Heart right ventricle (tissue), 16 donors: Measurements from ENCODE around the gene SHC2. TPM values are rescaled to one million over a fixed set of nuclear protein-coding genes. Genes with fewer than 3 reads are reported as not detected.

Experiments
- ATAC-seq, 8 donors: fragments of 200-7000 bp; cut with Tn5 transposase; one replicate each; pipeline ENCODE4 v1.9.1; 2020; ENCODE audit warnings: mild to moderate bottlenecking in 8 of 8, moderate library complexity in 8 of 8, moderate number of reproducible peaks in 1 of 8
- DNase-seq, 2 donors: peaks; one replicate each; pipeline ENCODE4 v3.0.0-alpha.2; 2020
- H3K27ac ChIP-seq, 10 donors: fragments of 200-600 bp; sonication (generic) in 2 of 10; one replicate each; pipeline versions ENCODE4 v1.5.0 to v1.8.0; 2020 to 2022; ENCODE audit warnings: mild to moderate bottlenecking in 3 of 10
- H3K27me3 ChIP-seq, 7 donors: fragments of 200-600 bp; one replicate each; pipeline ENCODE4 v1.8.0; 2021 to 2022; ENCODE audit warnings: mild to moderate bottlenecking in 2 of 7
- H3K36me3 ChIP-seq, 9 donors: fragments of 200-600 bp; sonication (generic) in 1 of 9; one replicate each; pipeline versions ENCODE4 v1.5.0 to v1.8.0; 2020 to 2022; ENCODE audit warnings: mild to moderate bottlenecking in 2 of 9
- H3K4me1 ChIP-seq, 9 donors: fragments of 200-600 bp; sonication (generic) in 1 of 9; one replicate each; pipeline versions ENCODE4 v1.5.0 to v1.8.0; 2020 to 2022; ENCODE audit warnings: mild to moderate bottlenecking in 4 of 9
- H3K4me3 ChIP-seq, 10 donors: fragments of 200-600 bp; sonication (generic) in 2 of 10; one replicate each; pipeline versions ENCODE4 v1.5.0 to v1.8.0; 2020 to 2022; ENCODE audit warnings: mild to moderate bottlenecking in 7 of 10, moderate library complexity in 2 of 10
- H3K9me3 ChIP-seq, 11 donors: fragments of 200-600 bp in 10 of 11; sonication (generic) in 2 of 11; one replicate each; pipeline versions ENCODE4 v1.5.0 to v1.8.0; 2013 to 2022; ENCODE audit warnings: mild to moderate bottlenecking in 2 of 11, control low read depth in 1 of 11, moderate library complexity in 1 of 11
- WGBS, 2 donors: extraction: QIAGEN DNeasy Blood & Tissue Kit; methylation state at CpG; one replicate each; pipeline ENCODE4 v1.1.7; 2013; ENCODE audit warnings: inconsistent platforms in 1 of 2; 5-methylcytosine and 5-hydroxymethylcytosine counted together
- intact Hi-C, 10 donors: fragments of 100-400 bp; cut with DNase I; formaldehyde crosslinking; loops; one replicate each; pipeline versions ENCODE4 v1.11.1 to v1.14.2; 2022
- polyA plus RNA-seq, 2 donors: library from polyadenylated mRNA; stranded (reverse); fragments of 200-250 nt; gene quantifications; one replicate each; pipeline ENCODE4 v1.2.3, GENCODE V29; 2013
- total RNA-seq, 10 donors: library from RNA; stranded (reverse); fragmentation: NEBNext Ultra II Directional in 3 of 10; extraction: Animal tissue kit (Norgen Biotek cat#: 25700) in 3 of 10; gene quantifications; one replicate each; pipeline versions ENCODE4 v1.2.1 to v1.2.4, GENCODE V29; 2021 to 2023
- TF ChIP-seq, protein P1 (sequence below), 9 donors: fragments of 200-600 bp; sonication (generic) in 2 of 9; IDR thresholded peaks; one replicate each; pipeline versions ENCODE4 v1.5.0 to v1.8.0; 2021 to 2022; ENCODE audit warnings: antibody characterized with exemption in 9 of 9, mild to moderate bottlenecking in 5 of 9, moderate library complexity in 1 of 9
- donor health status: Arrhythmogenic right ventricular cardiomyopathy.
- donor health status: ischemic (EF 13 %, LVEDD 7.1; RV severe dilation, severe dysfunction).
- donor health status: healthy with polysubstance abuse.
- donor health status: DM: no; HTN: yes; CAD: no.
- donor health status: DM: no; HTN: no; CAD: no.
- donor health status: ischemic (EF 25% LVEDD 6.9; RV normal size, moderate dysfunction).
- donor health status: ischemic (EF 25% LVEDD 5.7; RV mildly dilated, moderate dysfunction).
- donor health status: healthy.
- donor health status: DM: yes; HTN: yes; CAD: no.
- donor health status: Ischemic cardiomyopathy.
- donor health status: ischemic (EF 35%, LVEDD 5.7; RV mildly dilated, moderate dysfunction).
- donor health status: nonischemic (EF 11% LVEDD 7.7; RV severe dilation, severe dysfunction).
- donor health status: DM: yes; HTN: yes; CAD: no.
- donor health status: PGD.
- donor health status: ischemic (EF 29% LVEDD 5.4; RV normal size, mild dysfunction).
- donor health status: nonischemic (EF 23%, LVEDD 6.1; RV moderate dilation, normal function).

The SHC2 gene
- total and polyA plus RNA-seq, 12 donors = 7.7 to 33.5 (median 12.4) TPM

DNA sequence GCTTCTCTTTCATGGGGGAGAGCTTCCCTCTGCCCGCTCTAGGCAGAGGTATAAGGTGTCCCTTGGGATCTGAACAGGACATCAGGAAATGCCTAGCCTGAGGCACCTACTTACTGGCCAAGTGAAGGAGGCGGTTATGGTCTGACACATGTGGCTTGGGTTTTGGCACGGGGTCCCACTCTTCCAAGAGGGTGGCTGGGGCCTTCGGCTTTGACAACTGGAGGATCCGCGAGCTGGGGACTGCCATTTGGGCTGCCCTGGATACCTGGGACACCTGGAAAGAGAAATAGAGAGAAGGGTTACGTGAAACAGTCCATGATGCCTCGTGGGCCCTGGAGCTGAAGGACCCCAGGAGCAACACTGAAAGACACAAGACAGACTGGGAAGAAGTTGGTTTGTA lies 93.9 kb downstream of the SHC2 start:
- ATAC-seq = no peak
- no peak for DNase-seq
- H3K36me3 ChIP-seq = no peaks in the 10 kb centered on the region
- no peaks in the 10 kb centered on the region for H3K9me3 ChIP-seq
- no peak overlapping the region for H3K4me3 ChIP-seq
- intact Hi-C loops = no loop called here
- TF ChIP-seq, protein P1, sequence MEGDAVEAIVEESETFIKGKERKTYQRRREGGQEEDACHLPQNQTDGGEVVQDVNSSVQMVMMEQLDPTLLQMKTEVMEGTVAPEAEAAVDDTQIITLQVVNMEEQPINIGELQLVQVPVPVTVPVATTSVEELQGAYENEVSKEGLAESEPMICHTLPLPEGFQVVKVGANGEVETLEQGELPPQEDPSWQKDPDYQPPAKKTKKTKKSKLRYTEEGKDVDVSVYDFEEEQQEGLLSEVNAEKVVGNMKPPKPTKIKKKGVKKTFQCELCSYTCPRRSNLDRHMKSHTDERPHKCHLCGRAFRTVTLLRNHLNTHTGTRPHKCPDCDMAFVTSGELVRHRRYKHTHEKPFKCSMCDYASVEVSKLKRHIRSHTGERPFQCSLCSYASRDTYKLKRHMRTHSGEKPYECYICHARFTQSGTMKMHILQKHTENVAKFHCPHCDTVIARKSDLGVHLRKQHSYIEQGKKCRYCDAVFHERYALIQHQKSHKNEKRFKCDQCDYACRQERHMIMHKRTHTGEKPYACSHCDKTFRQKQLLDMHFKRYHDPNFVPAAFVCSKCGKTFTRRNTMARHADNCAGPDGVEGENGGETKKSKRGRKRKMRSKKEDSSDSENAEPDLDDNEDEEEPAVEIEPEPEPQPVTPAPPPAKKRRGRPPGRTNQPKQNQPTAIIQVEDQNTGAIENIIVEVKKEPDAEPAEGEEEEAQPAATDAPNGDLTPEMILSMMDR (IDR thresholded peaks at IDR 0.05) = no peak
- no peak overlapping the region for H3K27ac ChIP-seq
- H3K4me1 ChIP-seq = peaks cover 0 to 7% (median 5%) of the 10 kb centered on the region in 9 donors
- 92 to 93% methylated on average over 8 of the region's 8 CpGs for WGBS, 2 donors
- peaks cover 0 to 50% (median 5%) of the 10 kb centered on the region in 7 donors for H3K27me3 ChIP-seq

Other genes starting within 250 kb of the SHC2 start
- gene PLPP2, start 169.6 kb downstream of the SHC2 start, total RNA-seq = 1 to 10 TPM in 2 of 10 donors, under 1 TPM in 8; 0.14 to 2.8 (median 0.62) TPM
- gene PLPP2, start 169.6 kb downstream of the SHC2 start, polyA plus RNA-seq = under 1 TPM; 0.80 to 0.91 TPM
- gene MIER2, start 116.2 kb downstream of the SHC2 start, total RNA-seq = 10 to 100 TPM; 11.1 to 34.6 (median 16.3) TPM
- gene MIER2, start 116.2 kb downstream of the SHC2 start, polyA plus RNA-seq = 10 to 100 TPM; 25.1 to 30.4 TPM
- gene C2CD4C, start 51.9 kb downstream of the SHC2 start, total RNA-seq = 1 to 10 TPM in 3 of 10 donors, under 1 TPM in 7; 0.26 to 2.2 (median 0.62) TPM
- gene C2CD4C, start 51.9 kb downstream of the SHC2 start, polyA plus RNA-seq = 1 to 10 TPM; 2.1 to 2.2 TPM
- under 1 TPM in 9 of 10 donors, not detected in 1; 0.14 to 0.71 (median 0.17) TPM for gene MADCAM1, start 35.5 kb upstream of the SHC2 start, total RNA-seq
- under 1 TPM; 0.09 to 0.80 TPM for gene MADCAM1, start 35.5 kb upstream of the SHC2 start, polyA plus RNA-seq
- gene TPGS1, start 46.5 kb upstream of the SHC2 start, total RNA-seq = 10 to 100 TPM in 6 of 10 donors, 1 to 10 TPM in 4; 7.1 to 13.5 (median 10.2) TPM
- gene TPGS1, start 46.5 kb upstream of the SHC2 start, polyA plus RNA-seq = 10 to 100 TPM; 22.1 to 22.2 TPM
- 100 to 1,000 TPM in 2 of 10 donors, 10 to 100 TPM in 8; 70.2 to 116 (median 76.7) TPM for gene CDC34, start 70.7 kb upstream of the SHC2 start, total RNA-seq
- gene CDC34, start 70.7 kb upstream of the SHC2 start, polyA plus RNA-seq = 100 to 1,000 TPM; 120 to 162 TPM
- 1 to 10 TPM in 1 of 10 donors, under 1 TPM in 3, not detected in 6; 0.25 to 2.7 (median 0.37) TPM for gene GZMM, start 83.0 kb upstream of the SHC2 start, total RNA-seq
- under 1 TPM in 1 of 2 donors, not detected in 1; 0.46 TPM for gene GZMM, start 83.0 kb upstream of the SHC2 start, polyA plus RNA-seq
- 1,000 to 10,000 TPM; 1,225 to 2,457 (median 1,705) TPM for gene BSG, start 111.6 kb upstream of the SHC2 start, total RNA-seq
- 1,000 to 10,000 TPM in 1 of 2 donors, 100 to 1,000 TPM in 1; 829 to 5,252 TPM for gene BSG, start 111.6 kb upstream of the SHC2 start, polyA plus RNA-seq
- gene HCN2, start 128.8 kb upstream of the SHC2 start, total RNA-seq = 10 to 100 TPM in 1 of 10 donors, 1 to 10 TPM in 9; 1.9 to 10.7 (median 5.1) TPM
- 1 to 10 TPM in 1 of 2 donors, under 1 TPM in 1; 0.90 to 4.7 TPM for gene HCN2, start 128.8 kb upstream of the SHC2 start, polyA plus RNA-seq
- gene POLRMT, start 172.5 kb upstream of the SHC2 start, total RNA-seq = 10 to 100 TPM; 37.2 to 61.7 (median 45.3) TPM
- 100 to 1,000 TPM in 1 of 2 donors, 10 to 100 TPM in 1; 43.2 to 159 TPM for gene POLRMT, start 172.5 kb upstream of the SHC2 start, polyA plus RNA-seq
- under 1 TPM in 5 of 10 donors, not detected in 5; 0.20 to 0.36 (median 0.30) TPM for gene FGF22, start 178.8 kb upstream of the SHC2 start, total RNA-seq
- gene FGF22, start 178.8 kb upstream of the SHC2 start, polyA plus RNA-seq = under 1 TPM; 0.16 to 0.44 TPM
- 10 to 100 TPM; 20.3 to 43.6 (median 22.5) TPM for gene RNF126, start 202.2 kb upstream of the SHC2 start, total RNA-seq
- 10 to 100 TPM; 27.1 to 46.1 TPM for gene RNF126, start 202.2 kb upstream of the SHC2 start, polyA plus RNA-seq
- gene FSTL3, start 215.4 kb upstream of the SHC2 start, total RNA-seq = 100 to 1,000 TPM in 3 of 10 donors, 10 to 100 TPM in 7; 33.4 to 153 (median 77.3) TPM
- gene FSTL3, start 215.4 kb upstream of the SHC2 start, polyA plus RNA-seq = 100 to 1,000 TPM; 118 to 279 TPM
- gene PRSS57, start 234.4 kb upstream of the SHC2 start, total RNA-seq = not detected
- gene PRSS57, start 234.4 kb upstream of the SHC2 start, polyA plus RNA-seq = under 1 TPM in 1 of 2 donors, not detected in 1; 0.06 TPM
- gene PALM, start 247.9 kb upstream of the SHC2 start, total RNA-seq = 10 to 100 TPM; 12.5 to 33.0 (median 17.7) TPM
- gene PALM, start 247.9 kb upstream of the SHC2 start, polyA plus RNA-seq = 10 to 100 TPM; 18.9 to 36.7 TPM